Calu3 (cell line): ENCODE measurements around the gene SOX8. TPM values are rescaled to one million over a fixed set of nuclear protein-coding genes. Genes with fewer than 3 reads are reported as not detected.

Source experiments
- BruUV-seq: library from RNA; stranded (reverse); fragments of 400-500 nt; replicated peaks from 2 replicates; lab custom pipeline; 2021; lab: Mats Ljungman, UMichigan
- CTCF ChIA-PET: fragments of 300-600 bp; sonication (Branson Sonifier 250); formaldehyde crosslinking; loops from one replicate; lab custom pipeline; 2022; ENCODE audit warnings: antibody characterized with exemption; lab: Charles Lee
- DNase-seq: peaks from one replicate; pipeline ENCODE4 v3.0.0; 2022
- H3K27ac Mint-ChIP-seq: one replicate; pipeline ENCODE4 v1.8.0; 2022; ENCODE audit warnings: mixed read lengths; ENCODE audit not compliant: unreplicated experiment
- H3K27me3 Mint-ChIP-seq: one replicate; pipeline ENCODE4 v1.8.0; 2022; ENCODE audit warnings: mixed read lengths; ENCODE audit not compliant: unreplicated experiment
- H3K36me3 Mint-ChIP-seq: one replicate; pipeline ENCODE4 v1.8.0; 2022; ENCODE audit warnings: mild to moderate bottlenecking, moderate library complexity, mixed read lengths; ENCODE audit not compliant: insufficient read depth, unreplicated experiment
- H3K4me1 Mint-ChIP-seq: one replicate; pipeline ENCODE4 v1.8.0; 2022; ENCODE audit warnings: mild to moderate bottlenecking, low read depth, mixed read lengths; ENCODE audit not compliant: unreplicated experiment
- H3K4me3 Mint-ChIP-seq: one replicate; pipeline ENCODE4 v1.8.0; 2022; ENCODE audit warnings: mild to moderate bottlenecking, low read depth, moderate library complexity, mixed read lengths; ENCODE audit not compliant: unreplicated experiment
- H3K9me3 Mint-ChIP-seq: one replicate; pipeline ENCODE4 v1.8.0; 2022; ENCODE audit warnings: low read depth, mixed read lengths; ENCODE audit not compliant: unreplicated experiment
- CTCF ChIP-seq: fragments of 200-600 bp; IDR thresholded peaks from one replicate; pipeline ENCODE4 v1.8.0; 2022; ENCODE audit warnings: antibody characterized with exemption; ENCODE audit not compliant: unreplicated experiment
- intact Hi-C: fragments of 100-400 bp; cut with micrococcal nuclease; formaldehyde crosslinking; loops from one replicate; pipeline ENCODE4 v1.10.0; 2022; ENCODE audit not compliant: unreplicated experiment
- total RNA-seq: library from RNA; stranded (reverse); gene quantifications from 2 replicates; pipeline ENCODE4 v1.2.3, GENCODE V29; 2022

The SOX8 gene
- total RNA-seq, 1 experiment from 2014 or later = 0.92 TPM

- CTCF ChIA-PET = no interaction called here
- Mint-ChIP-seq H3K4me3 (no peak overlapping the region), H3K9me3 (no peaks in the 10 kb centered on the region), H3K27me3 (no peaks in the 10 kb centered on the region), H3K4me1 (no peaks in the 10 kb centered on the region), H3K36me3 (peaks cover 10% of the 10 kb centered on the region), H3K27ac (no peak overlapping the region)
- no TSS peak for BruUV-seq
- no peak for DNase-seq
- intact Hi-C loops = no loop called here
- no peak for TF ChIP-seq CTCF
Observed at GRCh38 chr16:935684-936083, 45.9 kb upstream of the SOX8 start.

- Mint-ChIP-seq H3K4me3 (no peak overlapping the region), H3K9me3 (peaks cover 3% of the 10 kb centered on the region), H3K27me3 (no peaks in the 10 kb centered on the region), H3K27ac (no peak overlapping the region), H3K36me3 (peaks cover 10% of the 10 kb centered on the region), H3K4me1 (no peaks in the 10 kb centered on the region)
- no peak for DNase-seq
- CTCF ChIA-PET = no interaction called here
- no TSS peak for BruUV-seq
- TF ChIP-seq CTCF = no peak
- intact Hi-C loops = no loop called here
Observed at GRCh38 chr16:937311-937710, 44.3 kb upstream of the SOX8 start.

GRCh38 chr16:937723-938122 is 43.8 kb upstream of the SOX8 start:
- intact Hi-C loops = no loop called here
- no TSS peak for BruUV-seq
- H3K27me3 Mint-ChIP-seq = no peaks in the 10 kb centered on the region
- H3K9me3 Mint-ChIP-seq = peaks cover 7% of the 10 kb centered on the region
- H3K27ac Mint-ChIP-seq = no peak overlapping the region
- H3K4me3 Mint-ChIP-seq = no peak overlapping the region
- no peak for DNase-seq
- H3K36me3 Mint-ChIP-seq = peaks cover 10% of the 10 kb centered on the region
- CTCF ChIA-PET = no interaction called here
- no peaks in the 10 kb centered on the region for H3K4me1 Mint-ChIP-seq
- no peak for TF ChIP-seq CTCF

- no TSS peak for BruUV-seq
Observed at GRCh38 chr16:938136-938535, 43.4 kb upstream of the SOX8 start.

More at GRCh38 chr16:938136-938535, 43.4 kb upstream of the SOX8 start:
- no peak overlapping the region for H3K4me3 Mint-ChIP-seq
- CTCF ChIA-PET = no interaction called here
- H3K27me3 Mint-ChIP-seq = no peaks in the 10 kb centered on the region
- no peak for DNase-seq
- intact Hi-C loops = no loop called here
- no peak overlapping the region for H3K27ac Mint-ChIP-seq
- peaks cover 10% of the 10 kb centered on the region for H3K36me3 Mint-ChIP-seq
- no peak for TF ChIP-seq CTCF
- H3K4me1 Mint-ChIP-seq = no peaks in the 10 kb centered on the region
- peaks cover 9% of the 10 kb centered on the region for H3K9me3 Mint-ChIP-seq
